ENCODE results near the gene ATP13A5.

Gene ATP13A5

DNA sequence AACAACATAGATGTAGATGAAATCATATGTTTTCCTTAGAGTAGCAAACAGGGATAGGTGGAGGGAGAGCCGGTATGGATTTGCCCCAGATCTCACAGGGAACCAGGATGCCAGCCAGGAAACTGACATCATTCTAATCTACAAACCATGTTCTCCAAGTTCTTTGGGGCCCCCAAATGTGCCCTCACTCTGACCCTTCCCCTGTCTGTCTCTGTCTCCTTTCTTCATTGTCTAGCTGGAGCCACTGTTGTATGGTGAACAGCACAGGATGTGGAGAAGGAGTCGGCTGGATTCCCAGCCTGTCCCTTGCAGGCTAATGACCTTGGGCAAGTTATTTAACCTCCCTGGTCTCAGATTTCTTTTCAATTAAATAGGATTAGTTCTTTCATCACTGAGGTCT, 962 bp downstream of the ATP13A5 start:
- TF ChIP-seq, protein P1, sequence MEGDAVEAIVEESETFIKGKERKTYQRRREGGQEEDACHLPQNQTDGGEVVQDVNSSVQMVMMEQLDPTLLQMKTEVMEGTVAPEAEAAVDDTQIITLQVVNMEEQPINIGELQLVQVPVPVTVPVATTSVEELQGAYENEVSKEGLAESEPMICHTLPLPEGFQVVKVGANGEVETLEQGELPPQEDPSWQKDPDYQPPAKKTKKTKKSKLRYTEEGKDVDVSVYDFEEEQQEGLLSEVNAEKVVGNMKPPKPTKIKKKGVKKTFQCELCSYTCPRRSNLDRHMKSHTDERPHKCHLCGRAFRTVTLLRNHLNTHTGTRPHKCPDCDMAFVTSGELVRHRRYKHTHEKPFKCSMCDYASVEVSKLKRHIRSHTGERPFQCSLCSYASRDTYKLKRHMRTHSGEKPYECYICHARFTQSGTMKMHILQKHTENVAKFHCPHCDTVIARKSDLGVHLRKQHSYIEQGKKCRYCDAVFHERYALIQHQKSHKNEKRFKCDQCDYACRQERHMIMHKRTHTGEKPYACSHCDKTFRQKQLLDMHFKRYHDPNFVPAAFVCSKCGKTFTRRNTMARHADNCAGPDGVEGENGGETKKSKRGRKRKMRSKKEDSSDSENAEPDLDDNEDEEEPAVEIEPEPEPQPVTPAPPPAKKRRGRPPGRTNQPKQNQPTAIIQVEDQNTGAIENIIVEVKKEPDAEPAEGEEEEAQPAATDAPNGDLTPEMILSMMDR (IDR thresholded peaks at IDR 0.05; ENCODE audit: extremely low read depth, insufficient read depth, missing control alignments), result no peak
- no peak for DNase-seq (ENCODE audit: low spot score)
- in situ Hi-C loops (cut with MboI; ENCODE audit: low pct_unique_long_range_greater_than_20kb, low sequenced_read_pairs, unreplicated experiment), result no loop called here

GRCh38 chr3:193375614-193376013, 2.9 kb downstream of the ATP13A5 start:
- in situ Hi-C loops (cut with MboI; ENCODE audit: low pct_unique_long_range_greater_than_20kb, low sequenced_read_pairs, unreplicated experiment), result no loop called here
- TF ChIP-seq, protein P1 (IDR thresholded peaks at IDR 0.05; ENCODE audit: extremely low read depth, insufficient read depth, missing control alignments), result no peak
- DNase-seq (ENCODE audit: low spot score), result no peak

GRCh38 chr3:193372783-193373182, 5.8 kb downstream of the ATP13A5 start:
- in situ Hi-C loops (cut with MboI; ENCODE audit: low pct_unique_long_range_greater_than_20kb, low sequenced_read_pairs, unreplicated experiment), result no loop called here
- TF ChIP-seq, protein P1 (IDR thresholded peaks at IDR 0.05; ENCODE audit: extremely low read depth, insufficient read depth, missing control alignments), result no peak
- peak; percentile 4 for DNase-seq (ENCODE audit: low spot score)

- no peak for DNase-seq (ENCODE audit: low spot score)
- TF ChIP-seq, protein P1 (IDR thresholded peaks at IDR 0.05; ENCODE audit: extremely low read depth, insufficient read depth, missing control alignments), result no peak
- in situ Hi-C loops (cut with MboI; ENCODE audit: low pct_unique_long_range_greater_than_20kb, low sequenced_read_pairs, unreplicated experiment), result no loop called here
Observed at GRCh38 chr3:193367868-193368267, 10.7 kb downstream of the ATP13A5 start.

GRCh38 chr3:193357291-193357690, 21.3 kb downstream of the ATP13A5 start:
- DNase-seq (ENCODE audit: low spot score), result no peak
- TF ChIP-seq, protein P1 (IDR thresholded peaks at IDR 0.05; ENCODE audit: extremely low read depth, insufficient read depth, missing control alignments), result no peak
- in situ Hi-C loops (cut with MboI; ENCODE audit: low pct_unique_long_range_greater_than_20kb, low sequenced_read_pairs, unreplicated experiment), result no loop called here

DNA sequence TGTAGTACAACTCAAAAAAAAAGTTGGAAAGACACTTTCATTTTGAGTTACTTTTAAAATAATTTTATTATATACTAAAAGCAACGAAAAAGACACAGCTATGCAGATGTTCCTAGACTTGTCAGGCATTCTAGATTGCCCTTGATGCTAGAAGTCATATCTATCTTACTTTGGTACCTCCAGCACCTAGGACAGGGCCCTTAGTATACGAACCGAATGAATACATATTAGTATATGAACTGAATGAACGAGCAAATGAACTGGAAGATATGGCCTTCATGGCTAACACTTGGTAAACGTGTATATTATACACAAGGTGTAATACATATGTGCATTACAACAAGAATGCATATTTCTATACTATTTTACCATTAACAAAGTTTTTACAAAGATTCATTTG, 24.1 kb downstream of the ATP13A5 start:
- DNase-seq (ENCODE audit: low spot score), result no peak
- in situ Hi-C loops (cut with MboI; ENCODE audit: low pct_unique_long_range_greater_than_20kb, low sequenced_read_pairs, unreplicated experiment), result no loop called here
- TF ChIP-seq, protein P1 (IDR thresholded peaks at IDR 0.05; ENCODE audit: extremely low read depth, insufficient read depth, missing control alignments), result no peak

DNA sequence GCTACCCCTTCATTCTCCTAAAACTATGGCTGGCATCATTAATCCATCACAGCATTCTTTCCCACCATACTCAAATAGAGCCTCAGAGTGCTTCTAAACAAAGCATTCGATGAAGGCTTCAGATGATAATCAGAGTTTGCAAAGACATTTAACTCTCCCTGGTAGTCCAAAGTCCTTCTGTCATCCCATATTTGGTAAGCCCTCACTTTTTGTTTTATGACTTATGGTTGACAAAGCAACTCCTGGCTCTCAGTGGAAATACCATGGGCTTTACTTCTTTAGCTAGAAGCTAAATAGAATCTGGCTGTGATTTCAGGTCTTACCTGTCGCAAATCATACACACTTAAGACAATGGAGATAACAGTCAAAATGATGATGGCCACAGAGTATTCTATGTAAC, 27.8 kb downstream of the ATP13A5 start:
- in situ Hi-C loops (cut with MboI; ENCODE audit: low pct_unique_long_range_greater_than_20kb, low sequenced_read_pairs, unreplicated experiment), result no loop called here
- no peak for DNase-seq (ENCODE audit: low spot score)
- TF ChIP-seq, protein P1 (IDR thresholded peaks at IDR 0.05; ENCODE audit: extremely low read depth, insufficient read depth, missing control alignments), result no peak
